Loucy (cell line): ENCODE measurements around the gene UBE2K.
A peak's percentile ranks its signal among the peaks of the same experiment; 100 is the strongest.

ENCODE experiments used
- H2AFZ ChIP-seq: fragments of 200-600 bp; sonication (generic); 2 replicates; pipeline ENCODE4 v1.6.0; 2016; ENCODE audit warnings: antibody characterized with exemption, mild to moderate bottlenecking, low read length, moderate library complexity
- H3F3A ChIP-seq: fragments of 200-600 bp; 2 replicates; pipeline ENCODE4 v1.6.0; 2016; ENCODE audit warnings: antibody characterized with exemption, low read depth, mild to moderate bottlenecking
- H3K27me3 ChIP-seq: fragments of 200-600 bp; sonication (generic); 2 replicates; pipeline ENCODE4 v1.6.1; 2014; ENCODE audit warnings: low read length, mild to moderate bottlenecking; ENCODE audit not compliant: insufficient read depth, poor library complexity, severe bottlenecking
- H3K36me3 ChIP-seq: fragments of 200-600 bp; sonication (generic); 2 replicates; pipeline ENCODE4 v1.6.1; 2016; ENCODE audit warnings: low read length; ENCODE audit not compliant: insufficient read depth
- H3K4me1 ChIP-seq: fragments of 200-600 bp; sonication (generic); 2 replicates; pipeline ENCODE4 v1.5.1; 2014; ENCODE audit warnings: low read length, mild to moderate bottlenecking; ENCODE audit not compliant: insufficient read depth, poor library complexity, severe bottlenecking
- H3K4me2 ChIP-seq: fragments of 200-600 bp; sonication (generic); 2 replicates; pipeline ENCODE4 v1.6.0; 2014; ENCODE audit warnings: antibody characterized with exemption, low read length, low read depth, mild to moderate bottlenecking; ENCODE audit not compliant: poor library complexity, severe bottlenecking
- H3K4me3 ChIP-seq: fragments of 200-600 bp; sonication (generic); 2 replicates; pipeline ENCODE4 v1.5.1; 2014; ENCODE audit warnings: low read length, mild to moderate bottlenecking, mixed read lengths; ENCODE audit not compliant: poor library complexity, severe bottlenecking
- H3K79me2 ChIP-seq: fragments of 200-600 bp; sonication (generic); 2 replicates; pipeline ENCODE4 v1.6.1; 2014; ENCODE audit warnings: low read length; ENCODE audit not compliant: insufficient read depth
- H3K9ac ChIP-seq: fragments of 200-600 bp; sonication (generic); 2 replicates; pipeline ENCODE4 v1.6.0; 2014; ENCODE audit warnings: mild to moderate bottlenecking, low read depth, low read length, moderate library complexity; ENCODE audit not compliant: poor library complexity, severe bottlenecking
- H3K9me2 ChIP-seq: fragments of 200-600 bp; sonication (generic); replicated peaks from 2 replicates; pipeline ENCODE4 v1.6.1; 2016; ENCODE audit warnings: low read depth, low read length, mixed read lengths
- H3K9me3 ChIP-seq: fragments of 200-600 bp; sonication (generic); 2 replicates; pipeline ENCODE4 v1.6.1; 2014; ENCODE audit warnings: mild to moderate bottlenecking, antibody characterized with exemption, low read length, low read depth; ENCODE audit not compliant: insufficient read depth
- H4K20me1 ChIP-seq: fragments of 200-600 bp; sonication (generic); 2 replicates; pipeline ENCODE4 v1.6.0; 2014; ENCODE audit warnings: antibody characterized with exemption, low read length, mild to moderate bottlenecking; ENCODE audit not compliant: insufficient read depth, poor library complexity, severe bottlenecking
- EZH2phosphoT487 ChIP-seq: fragments of 200-600 bp; IDR thresholded peaks from 2 replicates; pipeline ENCODE4 v1.6.1; 2018; ENCODE audit warnings: antibody characterized with exemption, mild to moderate bottlenecking, moderate library complexity, borderline replicate concordance
- TF ChIP-seq, protein P1 (sequence below): fragments of 200-600 bp; sonication (generic); conservative IDR thresholded peaks from 2 replicates; pipeline ENCODE4 v1.5.1; 2014; ENCODE audit warnings: mild to moderate bottlenecking, antibody characterized with exemption, low read length

Gene UBE2K

DNA sequence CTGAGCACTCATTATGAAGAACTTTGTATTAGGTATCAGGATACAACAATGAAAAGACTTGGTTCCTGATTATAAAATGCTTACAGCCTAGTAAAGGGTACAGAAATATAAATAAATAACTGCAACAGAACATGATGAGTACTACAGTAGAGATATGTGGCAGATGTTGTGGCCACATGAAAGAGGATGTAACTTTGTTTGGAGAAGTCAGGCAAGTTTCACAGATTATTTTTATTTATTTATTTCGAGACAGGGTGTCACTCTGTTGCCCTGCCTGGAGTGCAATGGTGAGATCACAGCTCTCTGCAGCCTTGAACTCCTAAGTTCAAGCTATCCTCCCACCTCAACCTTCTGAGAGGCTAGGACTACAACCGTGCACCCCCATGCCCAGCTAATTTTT lies 15.8 kb upstream of the UBE2K start:
- Histone ChIP-seq H3K9me3 (no peaks in the 10 kb centered on the region), H3K4me2 (no peak overlapping the region), H2AFZ (no peak overlapping the region), H3K4me1 (no peaks in the 10 kb centered on the region), H3K36me3 (no peaks in the 10 kb centered on the region), H3K4me3 (no peak overlapping the region), H3K79me2 (no peaks in the 10 kb centered on the region), H4K20me1 (no peaks in the 10 kb centered on the region), H3F3A (no peaks in the 10 kb centered on the region), H3K9ac (no peak overlapping the region), H3K27me3 (no peaks in the 10 kb centered on the region), H3K9me2 (no peaks in the 10 kb centered on the region)
- no peak for TF ChIP-seq EZH2phosphoT487
- TF ChIP-seq, protein P1, sequence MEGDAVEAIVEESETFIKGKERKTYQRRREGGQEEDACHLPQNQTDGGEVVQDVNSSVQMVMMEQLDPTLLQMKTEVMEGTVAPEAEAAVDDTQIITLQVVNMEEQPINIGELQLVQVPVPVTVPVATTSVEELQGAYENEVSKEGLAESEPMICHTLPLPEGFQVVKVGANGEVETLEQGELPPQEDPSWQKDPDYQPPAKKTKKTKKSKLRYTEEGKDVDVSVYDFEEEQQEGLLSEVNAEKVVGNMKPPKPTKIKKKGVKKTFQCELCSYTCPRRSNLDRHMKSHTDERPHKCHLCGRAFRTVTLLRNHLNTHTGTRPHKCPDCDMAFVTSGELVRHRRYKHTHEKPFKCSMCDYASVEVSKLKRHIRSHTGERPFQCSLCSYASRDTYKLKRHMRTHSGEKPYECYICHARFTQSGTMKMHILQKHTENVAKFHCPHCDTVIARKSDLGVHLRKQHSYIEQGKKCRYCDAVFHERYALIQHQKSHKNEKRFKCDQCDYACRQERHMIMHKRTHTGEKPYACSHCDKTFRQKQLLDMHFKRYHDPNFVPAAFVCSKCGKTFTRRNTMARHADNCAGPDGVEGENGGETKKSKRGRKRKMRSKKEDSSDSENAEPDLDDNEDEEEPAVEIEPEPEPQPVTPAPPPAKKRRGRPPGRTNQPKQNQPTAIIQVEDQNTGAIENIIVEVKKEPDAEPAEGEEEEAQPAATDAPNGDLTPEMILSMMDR = no peak

DNA sequence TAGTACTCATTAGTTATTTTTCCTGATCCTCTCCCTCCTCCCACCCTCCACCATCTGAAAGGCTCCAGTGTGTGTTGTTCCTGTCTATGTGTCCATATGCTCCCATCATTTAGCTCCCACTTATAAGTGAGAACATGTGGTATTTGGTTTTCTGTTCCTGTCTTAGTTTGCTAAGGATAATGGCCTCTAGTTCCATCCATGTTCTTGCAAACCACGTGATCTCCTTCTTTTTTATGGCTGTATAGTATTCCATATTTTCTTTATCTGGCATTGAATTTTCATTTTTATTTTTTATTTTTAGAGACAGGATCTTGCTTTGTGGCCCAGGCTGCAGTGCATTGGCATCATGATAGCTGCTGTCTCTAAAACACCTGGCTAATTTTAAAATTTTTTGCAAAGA lies 11.9 kb upstream of the UBE2K start:
- H3K79me2 ChIP-seq = no peaks in the 10 kb centered on the region
- TF ChIP-seq, protein P1 = no peak
- TF ChIP-seq EZH2phosphoT487 = no peak

DNA sequence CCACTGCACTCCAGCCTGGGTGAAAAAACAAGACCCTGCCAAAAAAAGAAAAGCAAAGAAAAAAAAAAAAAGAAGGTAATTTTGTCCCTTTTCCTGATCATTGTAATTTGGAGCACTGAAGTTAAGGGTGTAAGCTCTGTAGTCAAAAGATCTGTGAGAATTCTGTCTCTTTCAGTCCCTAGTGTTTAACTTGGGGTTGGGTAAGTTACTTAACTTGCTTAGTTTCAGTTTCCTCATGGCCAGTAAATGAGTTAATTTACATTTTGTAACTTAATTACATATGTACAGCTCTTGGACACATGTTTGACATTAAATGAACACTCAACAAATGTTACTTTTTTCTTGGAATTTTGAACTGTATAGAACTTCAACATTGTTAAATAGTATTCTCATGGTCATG lies 10.9 kb upstream of the UBE2K start:
- Histone ChIP-seq H3K4me3 (no peak overlapping the region), H3K9ac (no peak overlapping the region), H3K79me2 (no peaks in the 10 kb centered on the region), H3K4me2 (peak overlapping the region; percentile 24), H3K27me3 (no peaks in the 10 kb centered on the region), H3F3A (no peaks in the 10 kb centered on the region), H3K9me2 (no peaks in the 10 kb centered on the region), H3K9me3 (no peaks in the 10 kb centered on the region), H2AFZ (no peak overlapping the region; the same call in 1 of the 2 replicates), H3K36me3 (no peaks in the 10 kb centered on the region), H3K4me1 (no peaks in the 10 kb centered on the region), H4K20me1 (no peaks in the 10 kb centered on the region)
- TF ChIP-seq, protein P1 = no peak
- no peak for TF ChIP-seq EZH2phosphoT487

More for the DNA sequence above, 11.9 kb upstream of the UBE2K start:
- Histone ChIP-seq H3K9me2 (no peaks in the 10 kb centered on the region), H3F3A (no peaks in the 10 kb centered on the region), H3K4me3 (no peak overlapping the region), H3K4me2 (no peak overlapping the region), H3K9me3 (no peaks in the 10 kb centered on the region), H3K9ac (no peak overlapping the region), H3K36me3 (no peaks in the 10 kb centered on the region), H3K27me3 (no peaks in the 10 kb centered on the region), H3K4me1 (no peaks in the 10 kb centered on the region), H4K20me1 (no peaks in the 10 kb centered on the region), H2AFZ (no peak overlapping the region)
